Sigmoid colon (tissue), 7 donors: ENCODE measurements around the gene RHEBL1. TPM values are rescaled to one million over a fixed set of nuclear protein-coding genes. Genes with fewer than 3 reads are reported as not detected.

Experiments used
- DNase-seq: peaks from one replicate; pipeline ENCODE4 v3.0.0-alpha.2; 2019
- H3K27ac ChIP-seq, 4 donors: fragments of 200-600 bp; sonication (generic); one replicate each; pipeline ENCODE4 v1.5.1; 2016 to 2019; ENCODE audit warnings: mild to moderate bottlenecking in 1 of 4
- H3K27me3 ChIP-seq, 3 donors: fragments of 200-600 bp; sonication (generic); one replicate each; pipeline ENCODE4 v1.5.1; 2019; ENCODE audit warnings: mild to moderate bottlenecking in 1 of 3
- H3K36me3 ChIP-seq, 4 donors: fragments of 200-600 bp; sonication (generic); one replicate each; pipeline ENCODE4 v1.5.1; 2016 to 2019
- H3K4me1 ChIP-seq, 4 donors: fragments of 200-600 bp; sonication (generic); one replicate each; pipeline ENCODE4 v1.5.1; 2017 to 2019
- H3K4me3 ChIP-seq, 4 donors: fragments of 200-600 bp; sonication (generic); one replicate each; pipeline ENCODE4 v1.5.1; 2017 to 2019; ENCODE audit warnings: mild to moderate bottlenecking in 2 of 4, moderate library complexity in 1 of 4
- H3K9me3 ChIP-seq, 4 donors: fragments of 200-600 bp in 3 of 4; sonication (generic) in 3 of 4; one replicate each; pipeline versions ENCODE4 v1.5.1 to v1.6.1; 2013 to 2019
- EP300 ChIP-seq, 4 donors: sonication (generic); formaldehyde crosslinking; IDR thresholded peaks; one replicate each; pipeline ENCODE4 v1.6.1; 2017; ENCODE audit warnings: antibody characterized with exemption in 4 of 4
- POLR2A ChIP-seq, 2 donors: fragments of 450-650 bp; IDR thresholded peaks; one replicate each; pipeline ENCODE4 v1.6.1; 2016; ENCODE audit warnings: antibody characterized with exemption in 2 of 2, mild to moderate bottlenecking in 2 of 2, moderate library complexity in 2 of 2
- POLR2AphosphoS5 ChIP-seq, 4 donors: sonication (generic); formaldehyde crosslinking; IDR thresholded peaks; one replicate each; pipeline ENCODE4 v1.6.1; 2017; ENCODE audit warnings: antibody characterized with exemption in 4 of 4
- WGBS, 2 donors: extraction: QIAGEN DNeasy Blood & Tissue Kit; methylation state at CpG; one replicate each; pipeline ENCODE4 v1.1.7; 2013; 5-methylcytosine and 5-hydroxymethylcytosine counted together
- intact Hi-C: fragments of 100-400 bp; cut with DNase I; formaldehyde crosslinking; loops from one replicate; pipeline ENCODE4 v1.15.1; 2023
- polyA plus RNA-seq, 3 donors: library from polyadenylated mRNA; stranded (reverse); fragments of 200-250 nt; gene quantifications; one replicate each; pipeline ENCODE4 v1.2.3, GENCODE V29; 2013
- total RNA-seq, 4 donors: library from RNA; depleted of rRNA; stranded (reverse); fragments of >200 nt; gene quantifications; one replicate each; pipeline ENCODE4 v1.1.0, GENCODE V29; 2016
- TF ChIP-seq, protein P1 (sequence below), 4 experiments: fragments of 450-650 bp in 3 of 4; fragments of 200-600 bp in 1 of 4; IDR thresholded peaks; one replicate each; pipeline ENCODE4 v1.5.1; 2016 to 2019; ENCODE audit warnings: antibody characterized with exemption in 4 of 4, mild to moderate bottlenecking in 3 of 4, moderate library complexity in 2 of 4
- donor health status: healthy with polysubstance abuse.
- donor health status: Bipolar disorder and iron deficiency.
- donor health status: healthy.

Gene RHEBL1
- total and polyA plus RNA-seq, 7 donors, result 0.36 to 2.2 TPM; not detected in 5

GRCh38 chr12:49094975-49095365 lies 25.2 kb upstream of the RHEBL1 start:
- intact Hi-C loops, result no loop called here
- H3K9me3 ChIP-seq, result no peaks in the 10 kb centered on the region
- peak in 2 of 4 donors; percentile 4 to 40 for TF ChIP-seq POLR2AphosphoS5 (IDR thresholded peaks at IDR 0.05)
- TF ChIP-seq, protein P1, sequence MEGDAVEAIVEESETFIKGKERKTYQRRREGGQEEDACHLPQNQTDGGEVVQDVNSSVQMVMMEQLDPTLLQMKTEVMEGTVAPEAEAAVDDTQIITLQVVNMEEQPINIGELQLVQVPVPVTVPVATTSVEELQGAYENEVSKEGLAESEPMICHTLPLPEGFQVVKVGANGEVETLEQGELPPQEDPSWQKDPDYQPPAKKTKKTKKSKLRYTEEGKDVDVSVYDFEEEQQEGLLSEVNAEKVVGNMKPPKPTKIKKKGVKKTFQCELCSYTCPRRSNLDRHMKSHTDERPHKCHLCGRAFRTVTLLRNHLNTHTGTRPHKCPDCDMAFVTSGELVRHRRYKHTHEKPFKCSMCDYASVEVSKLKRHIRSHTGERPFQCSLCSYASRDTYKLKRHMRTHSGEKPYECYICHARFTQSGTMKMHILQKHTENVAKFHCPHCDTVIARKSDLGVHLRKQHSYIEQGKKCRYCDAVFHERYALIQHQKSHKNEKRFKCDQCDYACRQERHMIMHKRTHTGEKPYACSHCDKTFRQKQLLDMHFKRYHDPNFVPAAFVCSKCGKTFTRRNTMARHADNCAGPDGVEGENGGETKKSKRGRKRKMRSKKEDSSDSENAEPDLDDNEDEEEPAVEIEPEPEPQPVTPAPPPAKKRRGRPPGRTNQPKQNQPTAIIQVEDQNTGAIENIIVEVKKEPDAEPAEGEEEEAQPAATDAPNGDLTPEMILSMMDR (IDR thresholded peaks at IDR 0.05), result no peak
- no peak for TF ChIP-seq EP300 (IDR thresholded peaks at IDR 0.05)
- TF ChIP-seq POLR2A (IDR thresholded peaks at IDR 0.05), result no peak
- DNase-seq, result no peak
- H3K4me1 ChIP-seq, result peaks cover 0 to 44% (median 40%) of the 10 kb centered on the region in 4 donors
- peaks cover 3 to 42% (median 27%) of the 10 kb centered on the region in 4 donors for H3K36me3 ChIP-seq
- H3K4me3 ChIP-seq, result no peak overlapping the region
- peaks cover 43 to 51% (median 46%) of the 10 kb centered on the region in 3 donors for H3K27me3 ChIP-seq
- 59 to 86% methylated on average over 2 of the region's 2 CpGs for WGBS, 2 donors
- peak overlapping the region in 1 of 4 donors; percentile 2 for H3K27ac ChIP-seq

DNA sequence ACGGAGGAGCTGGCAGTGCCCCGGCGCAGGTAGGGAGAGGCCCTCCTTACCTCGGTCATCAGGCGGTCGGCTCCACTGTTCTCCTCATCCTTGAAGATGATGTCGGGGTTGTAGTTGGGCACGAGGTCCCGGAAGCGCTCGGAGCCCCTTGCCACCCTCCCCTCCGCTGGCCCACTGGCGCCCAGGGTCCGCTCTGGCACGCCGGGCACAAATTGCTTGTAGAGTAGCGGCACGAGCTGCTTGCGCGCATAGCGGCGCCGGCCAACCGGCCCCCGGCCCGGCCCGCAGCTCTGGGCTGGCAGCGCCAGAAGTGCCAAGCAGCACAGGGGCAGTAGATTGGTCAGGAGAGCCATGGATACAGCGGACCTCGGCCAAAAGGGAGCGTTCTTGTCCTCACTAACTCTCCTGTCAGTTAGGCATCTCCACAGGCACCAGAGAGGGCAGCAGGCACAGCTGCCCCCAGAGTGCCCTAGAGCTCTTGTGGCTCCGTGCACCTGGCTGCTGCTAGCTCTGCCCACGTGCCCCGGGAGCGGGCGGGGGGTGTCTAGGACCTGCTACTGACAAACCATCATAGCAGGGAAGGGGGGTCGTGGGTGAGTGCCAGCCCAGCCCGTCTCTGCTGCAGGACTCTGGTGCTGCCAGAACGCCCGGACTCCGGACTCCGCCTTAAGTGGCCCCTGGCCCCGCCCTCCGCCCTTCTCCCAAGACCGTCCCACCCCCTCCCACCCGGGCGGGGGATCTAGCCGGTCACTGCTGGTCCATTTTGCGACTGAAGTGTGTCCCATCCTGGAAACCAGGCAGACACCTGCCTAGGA lies 24.6 kb upstream of the RHEBL1 start, which contains the start of gene DHH:
DHH (minus strand) TSS at position 642 of the 815 bp plus-strand sequence; CDS start at position 353, 289 bp downstream.
- peak within 1 kb of the TSS in 1 of 4 donors; percentile 2 for H3K27ac ChIP-seq
- DNase-seq, result no peak

DNA sequence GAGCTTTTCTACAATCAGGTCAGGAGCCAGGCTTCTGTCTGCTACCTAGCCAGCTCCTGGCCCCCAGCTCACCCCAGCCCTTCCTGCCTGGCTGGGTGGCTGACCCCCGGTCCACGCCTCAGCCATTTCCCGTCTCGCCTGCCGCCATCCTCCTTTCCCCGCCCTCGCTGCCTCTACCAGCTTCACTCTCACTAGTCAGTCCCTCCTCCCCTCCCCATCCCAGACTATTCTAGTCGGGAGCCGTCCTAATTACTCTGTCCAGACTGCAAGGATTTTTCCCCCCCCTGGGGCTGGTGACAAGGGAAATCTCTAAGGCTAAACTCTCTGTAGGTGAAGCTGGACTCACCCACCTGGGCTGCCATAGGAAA lies 24.0 kb upstream of the RHEBL1 start:
- no peak overlapping the region for H3K27ac ChIP-seq
- peak overlapping the region in 3 of 4 donors; percentile 15 to 34 (median 29) for H3K4me3 ChIP-seq
- peaks cover 0 to 56% (median 47%) of the 10 kb centered on the region in 4 donors for H3K4me1 ChIP-seq

More for the DNA sequence above, 24.6 kb upstream of the RHEBL1 start, which contains the start of gene DHH:
- no peaks in the 10 kb centered on the region for H3K9me3 ChIP-seq
- H3K4me1 ChIP-seq, result peaks cover 0 to 50% (median 46%) of the 10 kb centered on the region in 4 donors
- H3K27me3 ChIP-seq, result peaks cover 48 to 57% (median 52%) of the 10 kb centered on the region in 3 donors
- intact Hi-C loops, result no loop called here
- peaks cover 0 to 36% (median 21%) of the 10 kb centered on the region in 4 donors for H3K36me3 ChIP-seq
- peak within 1 kb of the TSS in 3 of 4 donors; percentile 15 to 34 (median 29) for H3K4me3 ChIP-seq
- TF ChIP-seq EP300 (IDR thresholded peaks at IDR 0.05) (no peak), POLR2AphosphoS5 (IDR thresholded peaks at IDR 0.05) (peak in 2 of 4 donors; percentile 19 to 43)
- 1 to 4% methylated on average over 49 of the region's 49 CpGs for WGBS, 2 donors

DNA sequence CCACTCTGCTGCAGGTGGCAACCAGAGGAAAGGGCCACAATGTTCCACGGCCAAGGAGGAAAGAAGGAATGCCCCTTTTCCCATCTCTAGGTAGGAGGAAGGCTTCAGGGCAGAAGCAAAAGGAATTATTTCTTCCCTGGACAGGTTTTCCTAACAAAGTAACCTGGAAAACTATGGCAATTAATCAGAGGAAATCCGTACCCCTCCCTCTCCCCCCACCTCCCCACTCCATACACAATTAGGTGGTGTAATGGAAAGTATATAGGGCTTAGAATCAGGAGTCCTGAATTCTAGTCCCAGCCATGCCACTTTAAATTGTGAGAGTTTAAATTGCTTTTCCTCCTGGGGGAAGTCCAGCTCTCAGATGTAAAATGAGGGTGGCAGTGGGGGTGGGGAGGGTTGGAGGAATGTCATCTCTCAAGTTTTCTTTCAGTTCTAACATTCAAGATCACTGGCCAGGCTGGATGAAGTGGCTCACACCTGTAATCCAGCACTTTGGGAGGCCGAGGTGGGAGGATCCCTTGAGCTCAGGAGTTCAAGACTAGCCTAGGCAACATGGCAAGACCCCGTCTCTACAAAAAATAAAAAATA lies 23.1 kb upstream of the RHEBL1 start:
- Histone ChIP-seq H3K36me3 (peaks cover 0 to 22% (median 10%) of the 10 kb centered on the region in 4 donors), H3K27me3 (peaks cover 52 to 68% (median 61%) of the 10 kb centered on the region in 3 donors), H3K4me3 (no peak overlapping the region), H3K4me1 (peaks cover 0 to 65% (median 53%) of the 10 kb centered on the region in 4 donors), H3K27ac (peak overlapping the region in 1 of 4 donors; percentile 30), H3K9me3 (no peaks in the 10 kb centered on the region)
- intact Hi-C loops, result no loop called here
- no peak for DNase-seq
- 28 to 61% methylated on average over 4 of the region's 4 CpGs for WGBS, 2 donors
- TF ChIP-seq, protein P1 (IDR thresholded peaks at IDR 0.05), result no peak
- TF ChIP-seq EP300 (IDR thresholded peaks at IDR 0.05), result no peak
- TF ChIP-seq POLR2AphosphoS5 (IDR thresholded peaks at IDR 0.05), result no peak
- TF ChIP-seq POLR2A (IDR thresholded peaks at IDR 0.05), result no peak

More for the DNA sequence above, 24.0 kb upstream of the RHEBL1 start:
- Histone ChIP-seq H3K9me3 (no peaks in the 10 kb centered on the region), H3K36me3 (peaks cover 0 to 31% (median 17%) of the 10 kb centered on the region in 4 donors), H3K27me3 (peaks cover 52 to 63% (median 58%) of the 10 kb centered on the region in 3 donors)
- WGBS, 2 donors, result 2 to 4% methylated on average over 9 of the region's 9 CpGs
- no peak for DNase-seq
- TF ChIP-seq POLR2A (IDR thresholded peaks at IDR 0.05) (no peak), POLR2AphosphoS5 (IDR thresholded peaks at IDR 0.05) (no peak), EP300 (IDR thresholded peaks at IDR 0.05) (no peak)
- TF ChIP-seq, protein P1 (IDR thresholded peaks at IDR 0.05), result no peak
- intact Hi-C loops, result no loop called here
